Measurements from ENCODE around the gene CATSPER3. TPM values are rescaled to one million over a fixed set of nuclear protein-coding genes. Genes with fewer than 3 reads are reported as not detected.

The CATSPER3 gene
- total RNA-seq, 1 donor, result 0.36 TPM

DNA sequence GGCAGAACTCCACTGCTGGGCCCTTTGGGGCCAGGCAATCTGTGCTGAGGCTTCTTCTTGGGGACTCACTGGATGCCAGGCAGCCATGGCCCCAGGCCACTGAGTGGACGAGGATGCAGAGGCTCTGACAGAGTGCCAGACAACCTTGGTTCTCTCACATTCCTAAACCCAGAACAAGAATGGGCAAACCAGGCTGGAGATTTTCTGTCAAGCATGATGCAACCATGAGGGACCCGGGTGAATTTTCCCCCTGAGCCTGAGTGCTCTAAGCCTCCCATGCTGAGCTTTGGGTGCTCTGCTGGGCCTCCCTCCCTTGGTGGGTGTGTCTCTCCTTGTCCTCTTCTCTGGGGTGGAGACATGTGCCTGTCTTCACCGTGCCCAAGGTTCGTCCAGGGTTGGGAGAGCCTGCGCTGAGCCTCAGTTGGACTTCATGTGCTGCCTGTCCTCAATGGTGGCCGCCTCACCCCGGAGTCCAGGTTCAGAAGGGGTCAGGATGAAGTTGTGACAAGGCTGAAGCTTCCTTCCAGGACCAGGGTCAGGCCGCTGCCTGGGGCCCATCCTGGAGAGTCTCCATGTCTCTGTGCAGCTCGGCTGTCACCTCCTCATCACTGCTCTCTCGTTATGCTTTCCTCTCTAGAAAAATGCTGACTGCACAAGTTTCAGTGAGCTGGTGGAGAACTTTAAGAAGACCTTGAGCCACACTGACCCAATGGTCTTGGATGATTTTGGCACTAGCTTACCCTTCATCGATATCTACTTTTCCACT lies 42.2 kb downstream of the CATSPER3 start:
- Histone ChIP-seq H3K9me3 (ENCODE audit: low read depth, low read length) (no peaks in the 10 kb centered on the region), H3K27me3 (ENCODE audit: insufficient read depth, low read length) (no peaks in the 10 kb centered on the region), H2AFZ (ENCODE audit: low read length) (no peak overlapping the region), H3K36me3 (ENCODE audit: insufficient read depth, low read length) (no peaks in the 10 kb centered on the region), H4K20me1 (ENCODE audit: insufficient read depth, low read length) (no peaks in the 10 kb centered on the region), H3K79me2 (ENCODE audit: insufficient read depth, low read length) (no peaks in the 10 kb centered on the region), H3K4me1 (ENCODE audit: insufficient read depth, low read length) (peaks cover 5% of the 10 kb centered on the region), H3K4me2 (ENCODE audit: insufficient read depth, low read length) (no peak overlapping the region), H3K27ac (ENCODE audit: low read depth, low read length) (no peak overlapping the region), H3K4me3 (ENCODE audit: insufficient read depth, low read length) (no peak overlapping the region)
- peak; percentile 44 for DNase-seq (ENCODE audit: insufficient read length, low spot score, missing footprints)
- TF ChIP-seq, protein P1, sequence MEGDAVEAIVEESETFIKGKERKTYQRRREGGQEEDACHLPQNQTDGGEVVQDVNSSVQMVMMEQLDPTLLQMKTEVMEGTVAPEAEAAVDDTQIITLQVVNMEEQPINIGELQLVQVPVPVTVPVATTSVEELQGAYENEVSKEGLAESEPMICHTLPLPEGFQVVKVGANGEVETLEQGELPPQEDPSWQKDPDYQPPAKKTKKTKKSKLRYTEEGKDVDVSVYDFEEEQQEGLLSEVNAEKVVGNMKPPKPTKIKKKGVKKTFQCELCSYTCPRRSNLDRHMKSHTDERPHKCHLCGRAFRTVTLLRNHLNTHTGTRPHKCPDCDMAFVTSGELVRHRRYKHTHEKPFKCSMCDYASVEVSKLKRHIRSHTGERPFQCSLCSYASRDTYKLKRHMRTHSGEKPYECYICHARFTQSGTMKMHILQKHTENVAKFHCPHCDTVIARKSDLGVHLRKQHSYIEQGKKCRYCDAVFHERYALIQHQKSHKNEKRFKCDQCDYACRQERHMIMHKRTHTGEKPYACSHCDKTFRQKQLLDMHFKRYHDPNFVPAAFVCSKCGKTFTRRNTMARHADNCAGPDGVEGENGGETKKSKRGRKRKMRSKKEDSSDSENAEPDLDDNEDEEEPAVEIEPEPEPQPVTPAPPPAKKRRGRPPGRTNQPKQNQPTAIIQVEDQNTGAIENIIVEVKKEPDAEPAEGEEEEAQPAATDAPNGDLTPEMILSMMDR (IDR thresholded peaks at IDR 0.05; ENCODE audit: extremely low read depth, low read depth, low read length), result no peak

GRCh38 chr5:135010502-135011354 lies 43.0 kb downstream of the CATSPER3 start:
- Histone ChIP-seq H3K4me3 (ENCODE audit: insufficient read depth, low read length) (no peak overlapping the region), H3K4me1 (ENCODE audit: insufficient read depth, low read length) (peaks cover 5% of the 10 kb centered on the region), H4K20me1 (ENCODE audit: insufficient read depth, low read length) (no peaks in the 10 kb centered on the region), H3K9me3 (ENCODE audit: low read depth, low read length) (no peaks in the 10 kb centered on the region), H3K27ac (ENCODE audit: low read depth, low read length) (no peak overlapping the region), H3K36me3 (ENCODE audit: insufficient read depth, low read length) (no peaks in the 10 kb centered on the region), H3K27me3 (ENCODE audit: insufficient read depth, low read length) (no peaks in the 10 kb centered on the region), H3K4me2 (ENCODE audit: insufficient read depth, low read length) (no peak overlapping the region), H3K79me2 (ENCODE audit: insufficient read depth, low read length) (no peaks in the 10 kb centered on the region), H2AFZ (ENCODE audit: low read length) (no peak overlapping the region)
- DNase-seq (ENCODE audit: insufficient read length, low spot score, missing footprints), result peak; percentile 84
- TF ChIP-seq, protein P1 (IDR thresholded peaks at IDR 0.05; ENCODE audit: extremely low read depth, low read depth, low read length), result peak; percentile 55

GRCh38 chr5:135011355-135012032 lies 43.8 kb downstream of the CATSPER3 start:
- Histone ChIP-seq H3K27me3 (ENCODE audit: insufficient read depth, low read length) (no peaks in the 10 kb centered on the region), H3K36me3 (ENCODE audit: insufficient read depth, low read length) (no peaks in the 10 kb centered on the region), H3K9me3 (ENCODE audit: low read depth, low read length) (no peaks in the 10 kb centered on the region), H3K4me3 (ENCODE audit: insufficient read depth, low read length) (no peak overlapping the region), H3K79me2 (ENCODE audit: insufficient read depth, low read length) (no peaks in the 10 kb centered on the region), H4K20me1 (ENCODE audit: insufficient read depth, low read length) (no peaks in the 10 kb centered on the region), H3K27ac (ENCODE audit: low read depth, low read length) (no peak overlapping the region), H3K4me2 (ENCODE audit: insufficient read depth, low read length) (no peak overlapping the region), H2AFZ (ENCODE audit: low read length) (no peak overlapping the region), H3K4me1 (ENCODE audit: insufficient read depth, low read length) (peaks cover 5% of the 10 kb centered on the region)
- peak; percentile 79 for DNase-seq (ENCODE audit: insufficient read length, low spot score, missing footprints)
- TF ChIP-seq, protein P1 (IDR thresholded peaks at IDR 0.05; ENCODE audit: extremely low read depth, low read depth, low read length), result no peak
